Measurements from ENCODE around the gene USP43. TPM values are rescaled to one million over a fixed set of nuclear protein-coding genes. Genes with fewer than 3 reads are reported as not detected.

Gene USP43
- total RNA-seq, 1 donor from 2014 or later, result 0.07 TPM

- no peak for DNase-seq (ENCODE audit: low read depth, low spot score)
Measured at GRCh38 chr17:9702914-9703780, 57.8 kb downstream of the USP43 start.

- DNase-seq (ENCODE audit: low read depth, low spot score), result no peak
Measured at GRCh38 chr17:9703781-9704082, 58.4 kb downstream of the USP43 start.

- DNase-seq (ENCODE audit: low read depth, low spot score), result no peak
Measured at GRCh38 chr17:9705745-9706144, 60.4 kb downstream of the USP43 start.

- DNase-seq (ENCODE audit: low read depth, low spot score), result no peak
Measured at GRCh38 chr17:9707948-9708347, 62.6 kb downstream of the USP43 start.

GRCh38 chr17:9714801-9715200 lies 69.5 kb downstream of the USP43 start:
- DNase-seq (ENCODE audit: low read depth, low spot score), result no peak

GRCh38 chr17:9715503-9716016 lies 70.2 kb downstream of the USP43 start:
- no peak for DNase-seq (ENCODE audit: low read depth, low spot score)

GRCh38 chr17:9725575-9725974 lies 80.3 kb downstream of the USP43 start:
- no peak for DNase-seq (ENCODE audit: low read depth, low spot score)

GRCh38 chr17:9726291-9726690 lies 81.0 kb downstream of the USP43 start:
- DNase-seq (ENCODE audit: low read depth, low spot score), result no peak

- no peak for DNase-seq (ENCODE audit: low read depth, low spot score)
Measured at GRCh38 chr17:9728005-9728404, 82.7 kb downstream of the USP43 start.

- no peak for DNase-seq (ENCODE audit: low read depth, low spot score)
Measured at GRCh38 chr17:9728564-9728963, 83.2 kb downstream of the USP43 start.

- no peak for DNase-seq (ENCODE audit: low read depth, low spot score)
Measured at GRCh38 chr17:9729034-9729650, 83.8 kb downstream of the USP43 start.

- no peak for DNase-seq (ENCODE audit: low read depth, low spot score)
Measured at GRCh38 chr17:9729735-9730420, 84.6 kb downstream of the USP43 start.

GRCh38 chr17:9750524-9750923 lies 105.2 kb downstream of the USP43 start:
- no peak for DNase-seq (ENCODE audit: low read depth, low spot score)

- DNase-seq (ENCODE audit: low read depth, low spot score), result no peak
Measured at GRCh38 chr17:9755083-9755482, 109.8 kb downstream of the USP43 start.

- DNase-seq (ENCODE audit: low read depth, low spot score), result no peak
Measured at GRCh38 chr17:9760266-9760665, 114.9 kb downstream of the USP43 start.

- no peak for DNase-seq (ENCODE audit: low read depth, low spot score)
Measured at GRCh38 chr17:9763643-9764042, 118.3 kb downstream of the USP43 start.

- no peak for DNase-seq (ENCODE audit: low read depth, low spot score)
Measured at GRCh38 chr17:9765322-9765721, 120.0 kb downstream of the USP43 start.

GRCh38 chr17:9766970-9767369 lies 121.7 kb downstream of the USP43 start:
- no peak for DNase-seq (ENCODE audit: low read depth, low spot score)

GRCh38 chr17:9767432-9767991 lies 122.2 kb downstream of the USP43 start:
- DNase-seq (ENCODE audit: low read depth, low spot score), result no peak

GRCh38 chr17:9768381-9768934 lies 123.1 kb downstream of the USP43 start:
- no peak for DNase-seq (ENCODE audit: low read depth, low spot score)

GRCh38 chr17:9769036-9769695 lies 123.8 kb downstream of the USP43 start:
- DNase-seq (ENCODE audit: low read depth, low spot score), result no peak
